GM21526 (cell line): ENCODE measurements around the gene LBHD2.

Source experiments
- ATAC-seq: cut with Tn5 transposase; IDR thresholded peaks from one replicate; pipeline ENCODE4 v1.9.1; 2021; ENCODE audit warnings: moderate library complexity; ENCODE audit not compliant: unreplicated experiment, low FRiP score

The LBHD2 gene

DNA sequence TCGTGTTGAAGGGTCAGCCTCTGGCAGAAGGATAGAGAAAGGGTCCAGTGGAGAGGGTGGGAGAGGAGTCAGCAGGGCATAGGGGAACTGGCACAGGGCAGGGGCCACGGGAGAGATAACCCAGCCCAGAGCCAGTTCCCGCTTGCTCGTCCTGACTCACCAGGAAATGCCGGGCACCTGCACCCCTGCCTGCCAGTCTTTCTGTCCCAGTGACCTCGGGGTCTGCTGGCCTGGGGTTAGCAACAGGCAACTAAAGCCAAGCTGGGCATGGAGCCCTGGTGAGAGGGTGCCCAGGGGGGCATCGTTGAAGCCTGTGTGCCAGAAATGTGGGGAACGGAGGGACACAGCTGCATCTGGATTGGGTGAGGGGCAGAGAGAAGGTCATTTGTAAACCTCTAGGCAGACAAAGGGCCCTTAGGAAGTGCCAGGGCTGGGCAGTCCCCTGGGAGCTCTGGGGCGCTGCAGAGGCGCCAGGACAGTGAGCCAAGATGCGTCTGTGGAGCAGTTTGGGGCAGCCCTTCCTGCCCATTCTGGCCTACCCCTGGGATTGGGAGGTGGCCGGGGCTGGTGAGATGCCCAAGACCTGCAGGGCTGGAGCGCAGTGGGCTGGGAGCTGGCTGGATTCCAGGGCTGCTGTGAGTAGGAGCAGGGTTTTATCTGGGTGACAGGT is 44.8 kb downstream of the LBHD2 start:
- ATAC-seq, result no peak

DNA sequence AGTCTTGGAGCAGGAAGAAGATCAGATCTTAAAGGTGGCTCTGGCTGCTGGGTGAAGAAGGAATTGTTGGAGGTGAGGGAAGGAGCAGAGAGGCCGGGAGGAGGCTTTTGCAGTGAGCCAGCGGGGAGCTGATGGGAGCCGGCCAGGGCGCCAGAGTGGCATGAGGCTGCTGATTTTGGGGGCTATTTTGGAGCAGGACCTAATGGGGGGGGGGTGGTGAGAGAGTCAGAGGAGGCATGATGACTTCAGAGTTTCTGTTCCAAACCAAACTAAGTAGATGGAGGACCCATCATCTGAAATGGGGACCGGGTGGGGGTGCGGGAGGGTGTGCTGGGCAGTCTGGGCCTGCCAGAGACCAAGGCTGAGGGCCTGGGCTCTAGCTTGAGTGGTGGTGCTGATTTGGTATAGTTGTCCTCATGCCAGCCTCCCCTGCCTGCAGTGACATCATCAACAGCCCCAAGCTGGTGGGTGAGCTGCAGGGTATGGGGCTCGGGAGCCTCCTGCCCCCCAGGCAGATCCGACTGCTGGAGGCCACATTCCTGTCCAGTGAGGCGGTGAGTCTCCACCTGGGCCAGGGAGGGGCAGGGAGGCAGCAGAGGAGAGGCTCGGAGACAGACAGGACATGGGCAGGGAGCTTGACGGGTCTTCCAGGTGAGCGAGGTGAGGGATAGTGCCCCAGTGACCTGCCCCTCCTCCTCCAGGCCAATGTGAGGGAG is 45.4 kb downstream of the LBHD2 start:
- ATAC-seq, result no peak

DNA sequence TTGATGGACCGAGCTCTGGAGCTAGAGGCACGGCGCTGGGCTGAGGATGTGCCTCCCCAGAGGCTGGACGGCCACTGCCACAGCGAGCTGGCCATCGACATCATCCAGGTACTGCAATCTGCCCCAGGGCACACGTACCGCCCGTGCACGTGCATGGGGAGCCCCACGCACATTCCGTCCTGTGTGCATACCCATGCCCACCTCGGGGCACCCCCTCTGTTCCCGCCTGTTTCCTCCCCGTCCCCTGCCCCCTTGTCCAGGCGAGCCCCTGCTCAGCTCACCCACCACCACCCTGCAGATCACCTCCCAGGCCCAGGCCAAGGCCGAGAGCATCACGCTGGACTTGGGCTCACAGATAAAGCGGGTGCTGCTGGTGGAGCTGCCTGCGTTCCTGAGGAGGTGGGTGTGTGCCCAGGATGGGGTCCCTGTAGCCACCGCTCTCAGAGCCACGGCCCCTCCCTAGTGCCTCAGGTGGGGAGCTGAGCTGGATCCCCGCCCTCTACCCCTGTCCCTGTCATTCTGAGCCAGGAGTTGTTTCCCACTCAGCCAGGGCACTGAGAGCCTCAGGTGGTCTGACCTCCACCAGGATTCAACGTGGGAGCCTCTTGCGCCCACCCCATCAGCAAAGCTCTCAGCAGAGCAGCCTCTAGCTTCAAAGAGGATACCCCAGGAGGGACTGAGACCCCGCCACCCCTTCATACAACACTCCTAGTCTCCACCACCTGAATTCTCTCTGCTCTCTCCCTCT is 46.2 kb downstream of the LBHD2 start:
- ATAC-seq, result no peak

DNA sequence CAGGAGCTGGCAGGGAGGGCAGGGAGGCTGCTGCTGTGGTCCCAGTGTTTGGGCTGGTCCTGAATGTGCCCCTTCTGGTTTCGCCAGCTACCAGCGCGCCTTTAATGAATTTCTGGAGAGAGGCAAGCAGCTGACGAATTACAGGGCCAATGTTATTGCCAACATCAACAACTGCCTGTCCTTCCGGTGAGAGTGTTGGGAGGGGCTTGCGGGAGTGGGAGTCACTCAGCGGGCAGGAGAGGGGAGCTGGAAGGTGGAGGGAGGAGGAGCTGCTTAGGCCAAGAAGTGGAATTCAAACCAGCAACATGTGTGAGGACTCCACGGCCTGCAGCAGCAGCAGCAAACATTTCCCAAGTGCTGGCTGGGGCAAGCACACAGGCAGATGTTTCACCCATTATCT is 47.0 kb downstream of the LBHD2 start:
- ATAC-seq, result no peak

DNA sequence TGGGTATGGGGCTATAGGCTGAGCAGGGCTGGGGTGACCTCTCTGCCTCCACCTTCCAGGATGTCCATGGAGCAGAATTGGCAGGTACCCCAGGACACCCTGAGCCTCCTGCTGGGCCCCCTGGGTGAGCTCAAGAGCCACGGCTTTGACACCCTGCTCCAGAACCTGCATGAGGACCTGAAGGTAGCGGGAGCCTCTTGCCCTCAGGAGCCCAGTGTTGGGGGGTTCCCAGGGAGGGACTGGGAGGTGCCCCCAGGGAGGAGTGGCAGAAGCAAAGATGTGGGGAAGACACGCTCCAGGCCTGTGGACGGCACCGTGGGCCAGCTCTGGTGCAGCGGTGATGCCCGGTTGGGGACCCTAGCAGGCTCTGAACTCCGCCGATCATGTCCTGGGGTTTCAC is 47.6 kb downstream of the LBHD2 start:
- no peak for ATAC-seq

DNA sequence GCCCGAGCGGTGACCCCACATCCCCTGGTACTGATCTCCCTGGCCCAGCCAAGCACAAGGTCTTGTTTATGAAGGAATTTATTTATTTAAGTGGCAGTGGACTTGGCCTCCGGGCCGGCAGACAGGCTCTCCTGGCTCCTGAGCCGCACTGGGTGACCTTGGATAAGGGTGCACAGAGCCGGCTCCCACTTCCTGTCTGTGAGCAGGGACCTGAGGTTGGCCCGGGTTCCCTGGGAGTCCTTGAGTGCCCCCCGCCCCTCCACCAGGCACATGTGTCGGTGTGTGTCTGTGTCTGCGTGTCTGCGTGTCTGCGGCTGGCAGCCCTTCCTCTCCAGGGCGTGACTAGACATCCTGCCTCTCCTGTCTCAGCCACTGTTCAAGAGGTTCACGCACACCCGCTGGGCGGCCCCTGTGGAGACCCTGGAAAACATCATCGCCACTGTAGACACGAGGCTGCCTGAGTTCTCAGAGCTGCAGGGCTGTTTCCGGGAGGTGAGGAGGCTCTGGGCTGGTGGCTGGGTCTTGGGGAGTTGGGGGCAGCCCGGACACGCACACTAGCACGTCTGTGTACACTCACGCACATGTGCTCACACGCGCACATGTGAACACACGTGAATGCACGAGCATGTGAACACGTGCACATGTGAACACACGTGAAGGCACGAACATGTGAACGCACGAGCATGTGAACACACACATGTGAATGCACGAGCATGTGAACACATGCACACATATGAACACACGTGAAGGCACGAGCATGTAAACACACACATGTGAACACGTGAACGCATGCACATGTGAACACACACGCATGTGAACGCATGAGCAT is 48.6 kb downstream of the LBHD2 start:
- no peak for ATAC-seq

DNA sequence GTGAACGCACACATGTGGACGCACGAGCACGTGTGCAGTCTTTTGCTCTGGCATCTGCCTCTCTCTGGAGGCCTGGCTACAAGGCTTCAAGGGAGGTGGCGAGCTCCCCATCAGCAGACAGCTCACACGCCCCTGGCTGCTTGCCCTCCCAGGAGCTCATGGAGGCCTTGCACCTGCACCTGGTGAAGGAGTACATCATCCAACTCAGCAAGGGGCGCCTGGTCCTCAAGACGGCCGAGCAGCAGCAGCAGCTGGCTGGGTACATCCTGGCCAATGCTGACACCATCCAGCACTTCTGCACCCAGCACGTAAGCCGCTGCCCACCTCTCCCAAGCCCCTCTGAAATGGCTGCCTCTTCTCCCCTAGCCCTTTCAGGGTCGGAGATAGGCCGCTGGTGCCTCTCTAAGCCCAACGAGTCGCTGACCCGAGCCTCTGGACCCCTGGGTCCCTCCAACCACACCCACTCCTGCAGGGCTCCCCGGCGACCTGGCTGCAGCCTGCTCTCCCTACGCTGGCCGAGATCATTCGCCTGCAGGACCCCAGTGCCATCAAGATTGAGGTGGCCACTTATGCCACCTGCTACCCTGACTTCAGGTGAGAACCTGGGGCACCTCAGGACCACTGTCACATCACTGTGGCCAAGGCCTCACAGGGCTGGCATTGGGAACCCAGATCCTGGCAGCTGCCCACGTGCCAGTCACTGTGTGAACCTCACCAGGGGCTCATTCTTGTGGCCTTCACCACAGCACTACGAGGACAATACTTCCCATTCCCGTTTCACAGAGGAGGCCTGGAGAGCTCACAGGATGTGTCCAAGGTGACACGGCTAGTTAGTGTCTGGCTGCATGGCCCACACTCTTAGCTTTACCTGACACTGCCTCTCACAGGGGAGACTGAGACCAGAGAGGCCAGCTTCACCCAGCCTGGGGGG is 49.5 kb downstream of the LBHD2 start:
- ATAC-seq, result no peak

DNA sequence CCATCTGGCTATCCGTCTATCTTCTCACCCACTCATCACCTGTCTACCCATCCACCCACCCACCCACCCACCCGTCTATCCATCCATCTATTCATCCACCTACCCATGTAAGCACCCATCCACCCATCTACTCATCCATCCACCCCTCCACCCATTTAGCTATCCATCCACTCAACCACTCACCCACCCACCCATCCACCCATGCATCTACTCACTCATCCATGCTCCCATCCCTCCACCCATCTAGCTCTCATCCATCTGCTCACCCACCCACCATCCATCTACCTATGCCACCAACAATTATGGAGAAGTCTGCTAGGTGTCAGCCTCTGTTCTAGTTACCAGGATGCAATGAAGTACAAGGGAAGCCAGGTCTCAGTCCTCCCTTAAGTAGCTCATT is 50.4 kb downstream of the LBHD2 start:
- no peak for ATAC-seq

DNA sequence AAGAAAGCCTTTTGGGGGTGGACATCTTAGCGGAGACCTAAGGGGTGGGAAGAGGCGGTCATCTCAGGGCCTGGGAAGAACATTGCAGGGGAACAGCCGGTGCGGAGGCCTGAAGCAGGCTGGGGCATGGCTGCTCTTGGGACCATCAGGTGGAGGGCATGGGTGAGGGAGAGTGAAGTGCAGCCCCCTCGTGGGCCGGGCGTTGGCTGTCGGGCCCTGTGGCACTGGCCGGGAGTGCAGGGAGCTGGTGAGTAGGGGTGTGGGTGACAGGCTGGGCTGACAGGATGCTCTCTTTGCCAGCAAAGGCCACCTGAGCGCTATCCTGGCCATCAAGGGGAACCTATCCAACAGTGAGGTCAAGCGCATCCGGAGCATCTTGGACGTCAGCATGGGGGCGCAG is 50.9 kb downstream of the LBHD2 start:
- no peak for ATAC-seq

DNA sequence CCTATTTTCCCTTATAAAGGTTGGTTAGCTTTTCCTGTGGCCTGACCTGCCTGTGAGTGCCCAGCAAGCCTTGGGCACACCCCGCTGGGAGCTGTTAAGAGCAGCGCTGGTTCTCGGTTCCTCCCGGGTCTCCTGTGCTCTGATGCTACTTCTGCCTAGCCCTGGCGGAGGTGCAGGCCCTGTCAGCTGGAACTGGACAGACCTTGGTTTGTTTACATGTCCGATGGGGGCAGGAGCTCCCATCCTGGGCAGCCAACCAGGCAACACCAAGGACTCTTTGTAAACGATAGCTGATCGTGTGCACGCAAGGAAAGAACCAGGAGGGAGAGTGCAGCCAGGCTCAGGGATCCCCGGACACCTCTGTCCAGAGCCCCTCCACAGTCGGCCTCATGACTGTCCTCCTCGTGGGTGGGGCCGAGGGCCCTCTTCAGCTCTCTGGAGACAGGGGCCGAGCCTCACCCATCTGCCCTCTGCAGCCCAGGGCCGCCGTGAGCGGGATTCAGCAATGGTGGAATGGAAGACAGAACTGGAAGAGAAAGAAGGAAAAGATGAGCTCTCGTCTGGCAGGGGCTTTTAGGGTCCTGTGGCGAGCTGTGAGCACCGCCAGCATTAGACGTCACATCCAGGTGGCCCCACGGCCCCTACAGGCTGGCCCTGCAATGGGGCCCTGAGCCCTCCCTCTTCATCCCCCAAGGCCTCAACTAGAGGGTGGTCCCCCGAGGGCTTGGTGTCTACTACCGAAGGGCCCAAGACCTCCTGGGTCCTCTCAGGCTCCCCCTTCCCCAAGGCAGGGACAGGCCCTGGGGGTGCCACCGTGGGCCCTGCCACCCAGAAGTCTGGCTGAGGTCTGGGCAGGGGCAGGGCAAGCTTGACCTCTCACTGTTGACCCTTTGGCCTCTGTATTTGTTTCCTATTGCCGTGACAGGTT is 51.6 kb downstream of the LBHD2 start:
- no peak for ATAC-seq

DNA sequence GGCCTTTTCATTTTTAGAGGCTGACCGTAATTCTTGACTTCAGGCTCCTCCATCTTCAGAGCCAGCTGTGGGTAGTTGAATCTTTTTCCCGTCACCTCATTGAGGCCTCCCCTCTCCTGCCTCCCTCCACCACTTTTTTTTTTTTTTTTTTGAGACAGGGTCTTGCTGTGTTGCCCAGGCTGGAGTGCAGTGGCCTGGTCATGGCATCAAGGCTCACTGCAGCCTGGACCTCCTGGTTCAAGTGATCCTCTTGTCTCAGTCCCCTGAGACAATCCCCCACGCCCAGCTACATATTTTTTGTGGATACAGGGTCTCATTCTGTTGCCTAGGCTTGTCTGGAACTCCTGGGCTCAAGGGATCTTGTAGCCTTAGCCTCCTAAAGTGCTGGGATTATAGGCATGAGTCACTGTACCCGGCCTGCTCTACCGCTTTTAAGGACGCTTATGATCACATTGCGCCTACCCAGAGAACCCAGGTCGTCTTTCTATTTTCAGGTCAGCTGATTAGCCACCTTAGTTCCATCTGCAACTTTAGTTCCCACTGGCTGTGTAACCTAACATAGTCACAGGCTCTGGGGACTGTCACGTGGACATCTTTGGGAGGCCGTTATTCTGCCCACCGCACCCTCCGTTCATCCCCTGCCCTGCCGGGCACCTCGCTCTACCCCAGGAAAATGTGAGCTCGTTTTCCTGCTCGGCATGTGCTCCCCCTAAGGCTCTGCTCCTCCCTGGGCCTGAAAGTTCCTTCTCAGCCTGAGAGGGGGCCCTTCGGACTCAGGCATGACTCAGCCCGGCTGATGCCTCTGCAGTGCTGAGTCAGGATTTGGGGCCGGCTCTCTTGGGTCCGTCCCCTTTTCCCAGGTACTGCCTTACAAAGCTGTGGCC is 52.6 kb downstream of the LBHD2 start:
- no peak for ATAC-seq

DNA sequence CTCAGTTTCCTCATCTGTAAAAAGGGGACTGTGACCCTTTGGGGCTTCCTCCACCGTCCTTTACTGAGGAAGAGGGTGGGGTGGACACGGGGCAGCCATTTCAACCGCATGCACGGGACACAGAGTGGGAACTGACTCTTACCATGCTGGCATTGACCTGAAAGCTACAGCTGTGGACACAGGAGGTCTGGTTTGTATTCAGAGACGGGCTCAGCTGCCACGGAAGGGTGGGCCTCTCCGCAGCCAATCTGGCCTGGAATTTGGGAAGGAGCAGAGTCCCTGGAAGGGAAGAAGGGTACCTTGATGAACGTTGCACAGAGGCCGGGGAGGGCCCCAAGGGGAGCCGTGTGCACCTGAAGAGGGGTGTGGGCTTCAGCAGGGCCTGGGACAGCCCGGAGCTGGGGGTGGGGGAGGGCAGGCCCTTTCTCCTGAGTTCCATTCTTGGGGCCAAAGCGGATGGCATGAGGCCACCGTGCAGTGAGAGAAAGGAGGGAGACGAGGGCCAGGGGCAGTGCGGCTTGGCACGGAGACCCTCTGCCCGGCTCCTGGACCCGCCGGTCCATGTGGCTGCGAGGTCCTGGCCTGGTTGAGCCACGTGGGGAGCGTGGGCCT is 53.8 kb downstream of the LBHD2 start:
- no peak for ATAC-seq

DNA sequence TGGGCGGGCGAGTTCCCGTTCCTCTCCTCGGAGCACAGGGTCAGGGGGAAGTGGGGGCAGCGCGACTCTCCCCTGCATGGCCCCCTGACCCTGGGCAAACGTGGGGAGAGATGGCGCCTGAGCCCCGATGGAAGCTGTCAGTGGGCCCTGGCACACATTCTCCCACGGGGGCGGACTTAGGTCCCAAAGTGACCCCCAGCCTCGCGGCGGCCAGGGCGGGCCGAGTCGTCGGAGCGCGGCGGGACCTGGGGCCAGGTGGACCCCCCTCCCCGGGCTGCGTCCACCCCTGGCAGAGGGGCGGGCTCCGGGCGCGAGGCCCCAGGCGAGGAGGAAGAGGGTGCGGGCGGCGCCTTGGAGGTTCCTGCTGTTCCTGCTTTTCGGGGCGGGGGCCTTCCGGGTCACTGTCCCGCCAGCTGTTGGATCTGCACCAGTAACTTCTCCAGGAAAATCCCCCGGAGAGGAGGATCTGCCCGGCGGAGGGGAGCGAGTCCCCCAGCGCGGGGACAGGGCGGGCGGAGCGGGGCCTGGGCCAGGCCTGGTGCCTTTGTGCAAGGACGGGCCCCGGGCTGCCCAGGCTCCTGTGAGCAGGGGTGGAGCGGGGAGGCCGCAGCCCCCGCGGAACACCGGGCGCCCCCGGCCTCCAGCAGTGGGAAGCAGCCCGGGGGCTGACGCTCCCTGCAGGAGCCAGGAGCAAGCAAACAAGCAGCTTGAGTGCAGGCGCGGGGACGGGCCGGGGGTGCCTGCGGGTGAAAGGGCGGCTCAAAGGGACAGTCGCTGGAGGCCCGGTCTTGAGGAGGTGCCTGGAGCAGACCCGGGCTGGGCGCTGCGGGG is 54.5 kb downstream of the LBHD2 start:
- no peak for ATAC-seq

DNA sequence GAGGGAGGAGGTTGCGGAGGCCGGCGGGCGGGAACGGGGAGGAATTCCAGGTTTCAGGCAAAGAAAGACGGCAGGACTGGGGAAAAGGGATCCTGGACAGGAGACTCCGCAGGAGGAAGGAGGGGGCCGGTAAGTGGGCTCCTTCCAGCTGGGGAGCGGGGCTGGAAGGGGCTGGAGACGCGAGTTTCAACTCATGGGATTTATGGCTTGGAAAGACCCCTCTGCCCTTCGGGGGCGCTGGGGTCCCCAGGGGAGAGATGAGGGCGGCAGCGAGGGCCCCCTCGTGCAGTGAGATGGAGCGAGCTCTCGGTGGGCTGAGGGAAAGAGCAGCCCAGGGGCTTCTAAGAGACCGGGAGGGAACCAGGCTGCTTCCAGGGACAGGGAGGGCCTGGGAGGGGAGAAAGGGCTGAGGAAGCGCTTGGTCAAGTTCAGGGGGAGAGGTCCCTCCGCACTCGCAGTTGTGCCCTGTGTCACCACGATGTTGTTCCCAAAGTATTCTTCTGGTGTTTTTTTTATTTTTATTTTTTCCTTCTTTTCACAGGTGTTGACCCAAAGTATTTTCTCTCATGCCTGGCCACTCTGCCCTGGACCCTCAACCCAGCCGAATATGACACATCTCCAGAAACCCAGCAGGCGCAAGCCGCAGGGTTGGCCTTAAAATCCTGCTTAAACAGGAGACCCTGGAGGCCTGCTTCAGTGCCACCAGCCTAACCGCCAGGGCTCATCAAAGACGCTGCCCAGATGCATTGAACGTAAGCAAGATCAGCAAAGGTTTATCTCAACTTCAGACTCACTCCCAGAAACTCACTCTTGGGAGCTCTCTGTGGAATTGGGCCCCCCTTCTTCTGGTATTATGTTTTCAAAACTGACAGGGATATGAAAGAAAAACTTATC is 55.4 kb downstream of the LBHD2 start:
- ATAC-seq, result no peak
